Measurements from ENCODE around the gene OR51L1.
"Not testable (repeated sequence)": the region's sequence is repeated elsewhere in the genome, so short reads cannot be mapped to it uniquely, and the experiment has no call there.

The OR51L1 gene

GRCh38 chr11:4994551-4994950 is at the start of gene OR51L1:
OR51L1 (plus strand) TSS chr11:4994851; CDS start chr11:4998983, 4,132 bp downstream.
- no peaks in the 10 kb centered on the region for H3K27me3 ChIP-seq
- TF ChIP-seq CTCF (IDR thresholded peaks at IDR 0.05) = no peak
- no peaks in the 10 kb centered on the region for H3K36me3 ChIP-seq
- H3K9me3 ChIP-seq = no peaks in the 10 kb centered on the region
- no peaks in the 10 kb centered on the region for H3K4me1 ChIP-seq
- H3K27ac ChIP-seq = no peak within 1 kb of the TSS
- no peak within 1 kb of the TSS for H3K4me3 ChIP-seq
- DNase-seq = no peak
- intact Hi-C loops (cut with DNase I; ENCODE audit: low total_unique reads) = no loop called here

GRCh38 chr11:4947505-4947904 is 47.1 kb upstream of the OR51L1 start, which contains the start of gene OR51A4:
OR51A4 (minus strand) TSS chr11:4947605; CDS start chr11:4947100, 505 bp downstream.
- Histone ChIP-seq H3K27me3 (no peaks in the 10 kb centered on the region), H3K27ac (no peak within 1 kb of the TSS), H3K9me3 (no peaks in the 10 kb centered on the region), H3K36me3 (no peaks in the 10 kb centered on the region), H3K4me3 (no peak within 1 kb of the TSS), H3K4me1 (no peaks in the 10 kb centered on the region)
- DNase-seq = no peak
- no peak for TF ChIP-seq CTCF (IDR thresholded peaks at IDR 0.05)
- intact Hi-C loops (cut with DNase I; ENCODE audit: low total_unique reads) = no loop called here

GRCh38 chr11:4955613-4956012 is 39.0 kb upstream of the OR51L1 start, which contains the start of gene OR51A2:
OR51A2 (minus strand) TSS chr11:4955713; CDS start chr11:4955713, 0 bp downstream.
- H3K9me3 ChIP-seq; H3K27me3 ChIP-seq; DNase-seq; H3K36me3 ChIP-seq; H3K4me3 ChIP-seq; H3K27ac ChIP-seq; intact Hi-C loops (cut with DNase I; ENCODE audit: low total_unique reads); H3K4me1 ChIP-seq: not testable (repeated sequence)

GRCh38 chr11:4957396-4957795 is 37.3 kb upstream of the OR51L1 start:
- H3K36me3 ChIP-seq = no peaks in the 10 kb centered on the region
- intact Hi-C loops (cut with DNase I; ENCODE audit: low total_unique reads) = no loop called here
- H3K9me3 ChIP-seq = no peaks in the 10 kb centered on the region
- H3K27ac ChIP-seq = no peak overlapping the region
- H3K27me3 ChIP-seq = no peaks in the 10 kb centered on the region
- no peak overlapping the region for H3K4me3 ChIP-seq
- no peak for TF ChIP-seq CTCF (IDR thresholded peaks at IDR 0.05)
- no peaks in the 10 kb centered on the region for H3K4me1 ChIP-seq
- DNase-seq = no peak

GRCh38 chr11:4960877-4961276 is 33.8 kb upstream of the OR51L1 start:
- H3K27me3 ChIP-seq = no peaks in the 10 kb centered on the region
- intact Hi-C loops (cut with DNase I; ENCODE audit: low total_unique reads) = no loop called here
- no peaks in the 10 kb centered on the region for H3K36me3 ChIP-seq
- no peak overlapping the region for H3K27ac ChIP-seq
- no peaks in the 10 kb centered on the region for H3K4me1 ChIP-seq
- TF ChIP-seq CTCF (IDR thresholded peaks at IDR 0.05) = no peak
- DNase-seq = no peak
- no peak overlapping the region for H3K4me3 ChIP-seq
- no peaks in the 10 kb centered on the region for H3K9me3 ChIP-seq

GRCh38 chr11:4962816-4963215 is 31.8 kb upstream of the OR51L1 start:
- TF ChIP-seq CTCF (IDR thresholded peaks at IDR 0.05) = no peak
- H3K27me3 ChIP-seq = no peaks in the 10 kb centered on the region
- H3K36me3 ChIP-seq = no peaks in the 10 kb centered on the region
- H3K9me3 ChIP-seq = no peaks in the 10 kb centered on the region
- H3K4me3 ChIP-seq = no peak overlapping the region
- intact Hi-C loops (cut with DNase I; ENCODE audit: low total_unique reads) = no loop called here
- DNase-seq = no peak
- no peaks in the 10 kb centered on the region for H3K4me1 ChIP-seq
- H3K27ac ChIP-seq = no peak overlapping the region

Data from tibial artery (tissue), 4 donors.